HepG2 (cell line): ENCODE data around the gene DOC2A. TPM values are rescaled to one million over a fixed set of nuclear protein-coding genes. Genes with fewer than 3 reads are reported as not detected.

Experiments
- ATAC-seq: fragments of 200-7000 bp; cut with Tn5 transposase; 3 replicates; pipeline ENCODE4 v1.9.1; 2020; ENCODE audit warnings: mild to moderate bottlenecking, moderate library complexity
- BruUV-seq: library from RNA; stranded (reverse); fragments of 400-500 nt; replicated peaks from 2 replicates; lab custom pipeline; 2021; lab: Mats Ljungman, UMichigan
- CTCF ChIA-PET: fragments of 300-600 bp; formaldehyde crosslinking; extraction: SDS; loops from one replicate; lab custom pipeline; 2021; ENCODE audit warnings: low total read pairs, inconsistent platforms, low intra/inter-chr PET ratio; lab: Yijun Ruan, JAX
- POLR2A ChIA-PET: fragments of 350-600 bp; sonication (Branson Sonifier 250); formaldehyde crosslinking; loops from one replicate; lab custom pipeline; 2020; ENCODE audit warnings: antibody characterized with exemption, inconsistent platforms; lab: Yijun Ruan, JAX
- DNase-seq: peaks from one replicate; pipeline ENCODE4 v3.0.0-alpha.2; 2015; ENCODE audit warnings: low spot score
- FAIRE-seq: peaks from 3 replicates; lab custom pipeline; 2011; peaks lifted over from hg19 to GRCh38; lab: Jason Lieb, UNC
- H2AFZ ChIP-seq: one replicate; pipeline ENCODE4 v1.6.1; 2011; ENCODE audit warnings: low read length, inconsistent platforms
- H3K27ac ChIP-seq: fragments of 300-600 bp; 3 replicates; pipeline ENCODE4 v1.8.0; 2011; ENCODE audit warnings: mixed run types, mild to moderate bottlenecking, mixed read lengths, low read length, inconsistent platforms; ENCODE audit not compliant: insufficient read depth; ENCODE audit errors: extremely low read length
- H3K27me3 ChIP-seq, 2 experiments: fragments of 200-600 bp in 1 of 2; 2 replicates in 1 of 2; 3 replicates in 1 of 2; pipeline versions ENCODE4 v1.6.0 to v1.8.0; 2011; ENCODE audit warnings: low read length in 2 of 2, mild to moderate bottlenecking in 2 of 2, moderate library complexity in 2 of 2, inconsistent platforms in 1 of 2; ENCODE audit not compliant: insufficient read depth in 2 of 2, control insufficient read depth in 1 of 2
- H3K36me3 ChIP-seq, 2 experiments: fragments of 200-600 bp in 1 of 2; replicated peaks in 1 of 2; 2 replicates in 1 of 2; 3 replicates in 1 of 2; pipeline versions ENCODE4 v1.5.1 to v1.8.0; 2011; ENCODE audit warnings: low read length in 2 of 2, inconsistent platforms in 1 of 2; ENCODE audit not compliant: insufficient read depth in 2 of 2, control insufficient read depth in 1 of 2
- H3K4me1 ChIP-seq: 2 replicates; pipeline ENCODE4 v1.5.1; 2012; ENCODE audit warnings: low read length, inconsistent platforms; ENCODE audit not compliant: insufficient read depth
- H3K4me2 ChIP-seq: 2 replicates; pipeline ENCODE4 v1.6.0; 2011; ENCODE audit warnings: low read depth, low read length, inconsistent platforms
- H3K4me3 ChIP-seq, 3 experiments: fragments of 200-600 bp in 1 of 3; sonication (generic), shearing (Covaris generic) in 1 of 3; replicated peaks in 1 of 3; 2 replicates each; pipeline ENCODE4 v1.5.1; 2011 to 2016; ENCODE audit warnings: low read length in 3 of 3, inconsistent platforms in 2 of 3, low read depth in 2 of 3, mild to moderate bottlenecking in 2 of 3, control low read depth in 1 of 3, mixed read lengths in 1 of 3; ENCODE audit not compliant: insufficient read depth in 1 of 3
- H3K79me2 ChIP-seq: one replicate; pipeline ENCODE4 v1.6.1; 2011; ENCODE audit warnings: low read length, inconsistent platforms; ENCODE audit not compliant: insufficient read depth
- H3K9ac ChIP-seq: 2 replicates; pipeline ENCODE4 v1.6.0; 2011; ENCODE audit warnings: mild to moderate bottlenecking, low read depth, low read length, inconsistent platforms; ENCODE audit not compliant: insufficient read depth
- H3K9me3 ChIP-seq: 2 replicates; pipeline ENCODE4 v1.5.1; 2012; ENCODE audit warnings: mild to moderate bottlenecking, low read length
- H4K20me1 ChIP-seq: 2 replicates; pipeline ENCODE4 v1.6.0; 2011; ENCODE audit warnings: inconsistent platforms, mild to moderate bottlenecking, low read length, moderate library complexity; ENCODE audit not compliant: insufficient read depth
- AGO2 ChIP-seq: fragments of 200-400 bp; formaldehyde crosslinking; optimal IDR thresholded peaks from 2 replicates; pipeline ENCODE3; 2017; ENCODE audit warnings: mild to moderate bottlenecking, low read depth, low read length, moderate library complexity
- BHLHE40 ChIP-seq: IDR thresholded peaks from 2 replicates; pipeline ENCODE4 v1.6.1; 2011; ENCODE audit warnings: low read length, improper control_type of control experiment
- FOXP1 ChIP-seq, 2 experiments: fragments of 450-650 bp in 1 of 2; IDR thresholded peaks; 2 replicates each; pipeline ENCODE4 v1.6.1; 2017 to 2018; ENCODE audit warnings: antibody characterized with exemption in 1 of 2
- GLI4 ChIP-seq: sonication (generic); formaldehyde crosslinking; IDR thresholded peaks from 2 replicates; pipeline ENCODE4 v1.5.1; 2020; ENCODE audit warnings: missing genetic modification reagents, mild to moderate bottlenecking, moderate library complexity, borderline replicate concordance
- HNRNPL ChIP-seq: fragments of 200-400 bp; formaldehyde crosslinking; IDR thresholded peaks from 2 replicates; pipeline ENCODE4 v1.6.1; 2017; ENCODE audit warnings: mild to moderate bottlenecking, low read depth, low read length
- KDM5B ChIP-seq: sonication (generic); formaldehyde crosslinking; IDR thresholded peaks from 2 replicates; pipeline ENCODE4 v1.4.0; 2020; ENCODE audit warnings: missing genetic modification reagents, mild to moderate bottlenecking, borderline replicate concordance
- LCORL ChIP-seq, 2 experiments: fragments of 450-650 bp in 1 of 2; sonication (generic) in 1 of 2; formaldehyde crosslinking in 1 of 2; IDR thresholded peaks; 2 replicates each; pipeline versions ENCODE4 v1.5.0 to v1.6.1; 2017 to 2020; ENCODE audit warnings: antibody characterized with exemption in 1 of 2, missing genetic modification reagents in 1 of 2
- MAFK ChIP-seq, 2 experiments: IDR thresholded peaks in 1 of 2; conservative IDR thresholded peaks in 1 of 2; 2 replicates each; pipeline ENCODE4 v1.6.1; 2011; ENCODE audit warnings: improper control_type of control experiment in 2 of 2, low read length in 2 of 2
- MBNL3 ChIP-seq: fragments of 250-450 bp; sonication (Bioruptor Pico); conservative IDR thresholded peaks from 2 replicates; pipeline ENCODE4 v1.8.0; 2022; ENCODE audit warnings: mild to moderate bottlenecking, inconsistent platforms
- NONO ChIP-seq, 2 experiments: fragments of 450-650 bp in 1 of 2; sonication (generic) in 1 of 2; formaldehyde crosslinking in 1 of 2; IDR thresholded peaks in 1 of 2; conservative IDR thresholded peaks in 1 of 2; 2 replicates each; pipeline versions ENCODE4 v1.6.1 to v1.8.0; 2017 to 2022; ENCODE audit warnings: mild to moderate bottlenecking in 1 of 2, missing genetic modification reagents in 1 of 2, moderate library complexity in 1 of 2
- NR0B2 ChIP-seq: sonication (generic); formaldehyde crosslinking; IDR thresholded peaks from 2 replicates; pipeline ENCODE4 v1.4.0; 2020; ENCODE audit warnings: mild to moderate bottlenecking, missing genetic modification reagents
- RBFOX2 ChIP-seq: fragments of 200-400 bp; formaldehyde crosslinking; IDR thresholded peaks from 2 replicates; pipeline ENCODE4 v1.6.1; 2017; ENCODE audit warnings: low read depth, mild to moderate bottlenecking, low read length
- RXRA ChIP-seq: sonication (generic); formaldehyde crosslinking; IDR thresholded peaks from 2 replicates; pipeline ENCODE4 v1.5.1; 2020; ENCODE audit warnings: missing genetic modification reagents
- ZBTB8A ChIP-seq: sonication (generic); formaldehyde crosslinking; IDR thresholded peaks from 2 replicates; pipeline ENCODE4 v1.4.0; 2020; ENCODE audit warnings: mild to moderate bottlenecking, low read depth, missing genetic modification reagents, borderline replicate concordance
- ZMAT3 ChIP-seq: sonication (generic); formaldehyde crosslinking; conservative IDR thresholded peaks from 2 replicates; pipeline ENCODE4 v1.7.0; 2021; ENCODE audit warnings: missing genetic modification reagents
- ZNF546 ChIP-seq: sonication (generic); formaldehyde crosslinking; conservative IDR thresholded peaks from 2 replicates; pipeline ENCODE4 v1.8.1; 2023; ENCODE audit warnings: mild to moderate bottlenecking, missing genetic modification reagents
- ZNF747 ChIP-seq: sonication (generic); formaldehyde crosslinking; IDR thresholded peaks from 2 replicates; pipeline ENCODE4 v1.8.1; 2023; ENCODE audit warnings: missing genetic modification reagents, mild to moderate bottlenecking, borderline replicate concordance
- WGBS: methylation state at CpG from one replicate; pipeline ENCODE4 v1.1.6; 2017; ENCODE audit warnings: low lambda C conversion rate; 5-methylcytosine and 5-hydroxymethylcytosine counted together
- in situ Hi-C: cut with HindIII; loops from 2 replicates; pipeline ENCODE4 v1.10.0; 2017; ENCODE audit warnings: low pct_unique_long_range_greater_than_20kb; ENCODE audit not compliant: extremely low pct_ligation_motif_present
- intact Hi-C: fragments of 100-400 bp; cut with micrococcal nuclease; formaldehyde crosslinking; loops from one replicate; pipeline ENCODE4 v1.10.0; 2022; ENCODE audit not compliant: unreplicated experiment
- polyA plus RNA-seq, 8 experiments: library from polyadenylated mRNA; depleted of rRNA in 3 of 8; stranded (reverse) in 7 of 8; unstranded in 1 of 8; fragments of >200 nt; fragmentation: Illumina TruSeq in 4 of 8; extraction: Trizol in 4 of 8; gene quantifications; 2 replicates each; pipeline versions ENCODE4 v1.2.1 to v1.2.3, GENCODE V29; 2011 to 2016; ENCODE audit warnings: low read depth in 4 of 8, missing spikeins in 1 of 8, mixed read lengths in 1 of 8; ENCODE audit not compliant: insufficient read depth in 1 of 8
- total RNA-seq, 5 experiments: library from RNA; depleted of rRNA; stranded (reverse); fragments of >200 nt; fragmentation: Illumina TruSeq; extraction: Trizol; gene quantifications; 2 replicates each; pipeline ENCODE4 v1.2.3, GENCODE V29; 2016; ENCODE audit warnings: low read depth in 1 of 5
- TF ChIP-seq, protein P1 (sequence below): sonication (generic); formaldehyde crosslinking; IDR thresholded peaks from 2 replicates; pipeline ENCODE4 v1.5.0; 2020; ENCODE audit warnings: mild to moderate bottlenecking, missing genetic modification reagents

DOC2A gene
- total and polyA plus RNA-seq, 2 of the 13 experiments (the other 11 are each of a cell fraction or from before 2014, with no cell fraction given) = 0.15 to 0.55 TPM

- H3K27ac ChIP-seq = no peak overlapping the region
- no peaks in the 10 kb centered on the region for H4K20me1 ChIP-seq
- BruUV-seq = no TSS peak
- no peaks in the 10 kb centered on the region; a peak in 1 of 5 replicates for H3K27me3 ChIP-seq
- H3K4me3 ChIP-seq = no peak overlapping the region
- no peak overlapping the region for H2AFZ ChIP-seq
- H3K4me1 ChIP-seq = peaks cover 13% of the 10 kb centered on the region
- FAIRE-seq = no peak
- TF ChIP-seq HNRNPL (no peak), MBNL3 (CRISPR knock-in tag) (no peak), RBFOX2 (peak; percentile 72), RXRA (CRISPR knock-in tag) (peak; percentile 21; the same call in 1 of the 2 replicates), ZNF546 (CRISPR knock-in tag) (no peak), ZNF747 (CRISPR knock-in tag) (no peak), ZMAT3 (CRISPR knock-in tag) (no peak), GLI4 (CRISPR knock-in tag) (no peak), MAFK (conservative IDR thresholded peaks at IDR 0.05 in 1 of 2, IDR thresholded peaks at IDR 0.05 in 1 of 2; ENCODE audit: low read length in 2 of 2) (no peak), LCORL (IDR thresholded peaks at IDR 0.05) (no peak), LCORL (CRISPR knock-in tag; IDR thresholded peaks at IDR 0.05) (no peak), AGO2 (peak; percentile 96), BHLHE40 (no peak), NONO (IDR thresholded peaks at IDR 0.05) (no peak), NONO (CRISPR knock-in tag; conservative IDR thresholded peaks at IDR 0.05) (0 out of 2 replicates have a peak, but pooled peaks have one; percentile 35), NR0B2 (CRISPR knock-in tag) (no peak), ZBTB8A (CRISPR knock-in tag) (no peak), FOXP1 (IDR thresholded peaks at IDR 0.05) (no peak), FOXP1 (CRISPR knock-in tag; IDR thresholded peaks at IDR 0.05) (no peak), KDM5B (CRISPR knock-in tag) (0 out of 2 replicates have a peak, but pooled peaks have one; percentile 33)
- TF ChIP-seq, protein P1, sequence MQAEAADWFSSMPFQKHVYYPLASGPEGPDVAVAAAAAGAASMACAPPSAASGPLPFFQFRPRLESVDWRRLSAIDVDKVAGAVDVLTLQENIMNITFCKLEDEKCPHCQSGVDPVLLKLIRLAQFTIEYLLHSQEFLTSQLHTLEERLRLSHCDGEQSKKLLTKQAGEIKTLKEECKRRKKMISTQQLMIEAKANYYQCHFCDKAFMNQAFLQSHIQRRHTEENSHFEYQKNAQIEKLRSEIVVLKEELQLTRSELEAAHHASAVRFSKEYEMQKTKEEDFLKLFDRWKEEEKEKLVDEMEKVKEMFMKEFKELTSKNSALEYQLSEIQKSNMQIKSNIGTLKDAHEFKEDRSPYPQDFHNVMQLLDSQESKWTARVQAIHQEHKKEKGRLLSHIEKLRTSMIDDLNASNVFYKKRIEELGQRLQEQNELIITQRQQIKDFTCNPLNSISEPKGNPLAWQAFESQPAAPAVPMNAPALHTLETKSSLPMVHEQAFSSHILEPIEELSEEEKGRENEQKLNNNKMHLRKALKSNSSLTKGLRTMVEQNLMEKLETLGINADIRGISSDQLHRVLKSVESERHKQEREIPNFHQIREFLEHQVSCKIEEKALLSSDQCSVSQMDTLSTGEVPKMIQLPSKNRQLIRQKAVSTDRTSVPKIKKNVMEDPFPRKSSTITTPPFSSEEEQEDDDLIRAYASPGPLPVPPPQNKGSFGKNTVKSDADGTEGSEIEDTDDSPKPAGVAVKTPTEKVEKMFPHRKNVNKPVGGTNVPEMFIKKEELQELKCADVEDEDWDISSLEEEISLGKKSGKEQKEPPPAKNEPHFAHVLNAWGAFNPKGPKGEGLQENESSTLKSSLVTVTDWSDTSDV (CRISPR knock-in tag) = no peak
- in situ Hi-C loops = no loop called here
- ATAC-seq = no peak
- CTCF ChIA-PET = no interaction called here
- no peaks in the 10 kb centered on the region for H3K79me2 ChIP-seq
- WGBS = 98% methylated on average over 29 of the region's 35 CpGs
- H3K9me3 ChIP-seq = no peaks in the 10 kb centered on the region
- no peak for DNase-seq
- H3K4me2 ChIP-seq = no peak overlapping the region
- no peak overlapping the region for H3K9ac ChIP-seq
- peaks cover 31 to 69% of the 10 kb centered on the region in 2 experiments for H3K36me3 ChIP-seq
- POLR2A ChIA-PET = interaction anchor here (0.7 to 1.2 kb wide), 3 partner anchors 15 to 29 kb away, joined by 3 to 7 read pairs (median 3); partner anchors contain the start of genes TAOK2 and TMEM219
- intact Hi-C loops = no loop called here
Observed at GRCh38 chr16:29990883-29991570, 19.8 kb downstream of the DOC2A start.
